SIG-M5 (cell line): ENCODE data around the gene FHDC1.

Experiments
- DNase-seq: peaks from one replicate; lab custom pipeline; 2025; lab: John Stamatoyannopoulos, UW

Gene FHDC1

DNA sequence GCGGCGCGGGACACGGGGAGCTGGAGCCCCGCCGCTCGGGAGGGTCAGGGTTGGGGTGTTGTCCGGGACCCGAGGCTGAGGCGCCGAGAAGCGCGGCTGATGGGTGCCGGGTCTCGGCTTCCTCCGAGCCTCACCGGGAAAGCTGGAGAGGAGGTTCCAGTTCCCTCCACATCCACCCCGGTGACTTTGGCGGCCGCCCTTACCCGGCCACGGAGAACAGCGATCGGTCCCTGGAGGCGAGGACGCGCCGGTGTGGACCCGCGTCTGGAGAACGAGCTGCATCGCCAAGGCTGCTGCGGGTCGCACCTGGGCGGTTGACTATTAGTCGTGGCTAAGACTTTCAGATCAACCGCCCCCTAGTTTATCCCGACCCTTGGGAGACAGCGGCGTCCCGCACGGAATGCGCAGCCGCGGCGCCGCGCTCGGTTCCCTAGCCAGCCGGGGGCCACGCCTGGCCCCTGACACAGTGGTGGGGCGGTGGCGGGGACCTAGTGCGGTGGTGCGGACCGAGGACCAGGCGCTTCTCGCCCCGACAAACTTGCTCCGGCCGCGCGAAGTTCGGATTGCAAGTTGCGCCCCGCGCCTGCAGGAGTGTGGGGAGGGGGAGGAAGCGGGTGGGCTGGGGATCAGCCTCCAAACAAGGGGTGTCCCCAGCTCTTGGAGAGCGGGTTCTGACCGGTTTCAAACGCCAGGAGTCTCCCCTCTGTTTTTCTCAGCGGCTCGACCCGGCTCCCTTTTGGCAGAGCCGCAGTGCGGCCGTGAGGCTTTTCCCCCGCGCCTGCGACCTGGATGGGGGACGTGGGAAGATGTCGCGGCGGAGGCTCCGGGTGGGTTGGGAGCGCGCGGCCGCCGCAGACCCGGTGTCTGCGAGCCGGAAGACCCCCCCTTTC is 568 bp downstream of the FHDC1 start:
- no peak for DNase-seq

- DNase-seq, result no peak
Observed at GRCh38 chr4:152937336-152938236, 1.5 kb downstream of the FHDC1 start.

DNA sequence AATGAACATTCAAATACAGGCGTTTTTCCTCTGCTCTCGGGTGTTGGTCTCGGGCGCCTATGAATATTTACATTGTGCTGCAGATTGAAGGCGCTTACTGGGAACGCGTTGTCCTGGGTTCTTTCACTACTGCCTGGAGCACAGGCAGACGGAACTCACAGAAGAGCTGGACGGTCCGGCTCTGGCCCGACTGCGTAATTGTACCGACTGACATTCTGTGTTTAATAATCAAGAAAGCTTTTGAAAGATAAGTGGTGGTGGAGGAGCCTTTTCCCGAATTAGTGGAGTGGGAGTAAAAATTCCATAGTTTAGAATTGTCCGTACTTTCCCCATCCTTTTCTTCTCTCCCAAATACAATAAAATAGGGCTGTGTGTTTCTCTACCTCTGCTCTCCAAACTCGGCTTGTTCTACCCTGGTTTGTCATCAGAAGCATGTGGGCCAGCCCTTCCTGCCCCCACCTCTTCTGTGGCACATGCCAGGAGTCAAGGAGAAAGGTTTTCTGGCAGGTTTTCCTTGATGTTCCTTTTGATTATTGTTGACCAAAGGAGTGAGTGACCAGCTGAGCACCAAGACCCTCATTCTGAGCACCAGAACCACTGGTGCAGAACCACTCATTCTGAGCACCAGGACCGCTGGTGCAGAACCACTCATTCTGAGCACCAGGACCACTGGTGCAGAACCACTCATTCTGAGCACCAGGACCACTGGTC is 2.3 kb downstream of the FHDC1 start:
- DNase-seq, result no peak

- no peak for DNase-seq
Observed at GRCh38 chr4:152939621-152940020, 3.5 kb downstream of the FHDC1 start.

DNA sequence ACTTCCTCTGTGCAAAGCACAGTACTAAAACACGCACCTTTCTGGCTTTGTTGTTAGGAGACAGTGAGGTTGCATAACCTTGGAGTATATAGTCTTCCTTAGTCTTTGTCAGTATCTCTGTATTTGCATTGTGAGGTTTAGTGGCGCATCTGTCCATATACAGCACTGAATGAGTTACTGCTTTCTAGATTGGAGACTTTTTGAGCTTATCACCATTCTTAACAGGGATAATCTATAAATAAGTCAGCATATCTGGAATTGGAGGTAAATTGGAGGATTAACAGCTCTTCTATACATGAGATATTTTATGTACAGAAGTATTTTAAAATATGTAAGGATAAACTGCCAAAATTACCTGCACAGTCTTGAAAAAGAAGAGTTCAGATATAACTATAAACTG is 4.3 kb downstream of the FHDC1 start:
- no peak for DNase-seq

GRCh38 chr4:152941411-152941810 is 5.3 kb downstream of the FHDC1 start:
- no peak for DNase-seq

DNA sequence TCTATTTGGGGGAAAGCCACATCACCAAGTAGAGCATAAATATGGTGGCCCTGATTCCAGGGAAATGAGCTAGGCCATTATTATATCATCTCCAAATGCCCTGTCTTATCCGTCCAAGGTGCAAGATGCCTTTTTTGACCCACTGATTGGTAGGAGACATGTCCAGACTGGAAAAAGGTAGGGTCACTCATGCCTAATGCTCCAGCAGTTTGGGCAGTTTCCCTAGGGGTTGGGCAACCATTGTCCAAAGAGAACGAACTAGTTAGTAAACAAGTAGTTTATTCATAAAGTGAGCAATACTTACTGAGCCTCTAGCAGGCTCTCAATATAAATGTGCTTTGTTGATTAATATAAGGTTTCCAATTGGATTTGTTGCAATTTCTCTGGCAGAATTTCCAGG is 6.2 kb downstream of the FHDC1 start:
- no peak for DNase-seq

- no peak for DNase-seq
Observed at GRCh38 chr4:152943672-152944071, 7.5 kb downstream of the FHDC1 start.

GRCh38 chr4:152944666-152945320 is 8.7 kb downstream of the FHDC1 start:
- DNase-seq, result no peak

- DNase-seq, result no peak
Observed at GRCh38 chr4:152945639-152946038, 9.5 kb downstream of the FHDC1 start.

GRCh38 chr4:152946446-152946845 is 10.3 kb downstream of the FHDC1 start:
- no peak for DNase-seq

- no peak for DNase-seq
Observed at GRCh38 chr4:152947311-152947710, 11.2 kb downstream of the FHDC1 start.

GRCh38 chr4:152949930-152950329 is 13.8 kb downstream of the FHDC1 start:
- no peak for DNase-seq

GRCh38 chr4:152950402-152951274 is 14.5 kb downstream of the FHDC1 start:
- DNase-seq, result no peak

DNA sequence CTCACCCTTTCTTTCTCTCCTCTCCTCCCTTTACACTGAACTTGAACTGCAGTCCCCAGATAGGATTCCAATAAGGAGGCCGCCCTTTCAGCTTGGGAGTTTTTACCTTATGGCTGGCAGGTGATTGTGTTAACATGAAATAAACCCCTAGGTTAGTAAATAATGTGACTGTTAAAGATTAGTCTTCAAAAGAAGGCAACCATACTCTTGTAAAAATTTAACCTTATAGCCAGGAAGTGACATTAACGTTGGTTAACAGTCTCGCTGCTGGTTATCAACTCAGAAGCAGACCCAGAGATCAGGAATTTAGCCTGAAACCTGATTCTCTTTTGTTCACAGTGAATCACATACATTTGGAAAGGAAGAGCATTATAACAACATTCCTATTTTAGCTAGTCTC is 15.2 kb downstream of the FHDC1 start:
- no peak for DNase-seq

- no peak for DNase-seq
Observed at GRCh38 chr4:152953514-152953913, 17.4 kb downstream of the FHDC1 start.

DNA sequence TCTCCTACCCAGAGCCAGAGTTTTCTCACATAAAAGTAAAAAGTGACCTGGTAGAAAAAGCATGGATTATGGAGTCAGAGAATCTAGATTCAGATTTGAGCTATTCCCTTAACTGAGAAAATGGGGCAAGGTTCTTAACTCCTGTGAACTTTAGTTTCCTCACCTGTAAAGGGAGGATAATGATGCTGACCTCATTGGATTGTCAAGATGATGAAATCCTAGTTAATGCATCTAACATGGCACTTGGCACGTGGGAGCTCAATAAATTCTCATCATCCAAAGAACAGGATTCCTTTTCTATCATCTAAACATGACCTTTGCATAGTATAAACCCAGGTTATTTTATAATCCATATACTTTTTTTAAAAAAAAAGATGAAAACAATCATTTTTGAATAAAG is 18.6 kb downstream of the FHDC1 start:
- DNase-seq, result no peak

GRCh38 chr4:152956147-152956546 is 20.0 kb downstream of the FHDC1 start:
- DNase-seq, result no peak

GRCh38 chr4:152956650-152957436 is 20.7 kb downstream of the FHDC1 start:
- DNase-seq, result no peak
